ENCODE results near the gene KHDRBS2. TPM values are rescaled to one million over a fixed set of nuclear protein-coding genes. Genes with fewer than 3 reads are reported as not detected.
A peak's percentile ranks its signal among the peaks of the same experiment; 100 is the strongest.

Gene KHDRBS2
- polyA plus RNA-seq (ENCODE audit: insufficient read length in 4 of 4), result 1 to 10 TPM; 1.8 to 2.6 (median 2.3) TPM

GRCh38 chr6:62285612-62286469, at the start of gene KHDRBS2:
KHDRBS2 (minus strand) TSS chr6:62286225.
- DNase-seq (ENCODE audit: low read depth in 4 of 4, low spot score in 3 of 4), result peak; percentile 46 to 62 (median 56)

GRCh38 chr6:62328607-62329006, 42.6 kb upstream of the KHDRBS2 start:
- no peak for DNase-seq (ENCODE audit: low read depth in 4 of 4, low spot score in 3 of 4)

- DNase-seq (ENCODE audit: low read depth in 4 of 4, low spot score in 3 of 4), result no peak
Measured at GRCh38 chr6:62324834-62325233, 38.8 kb upstream of the KHDRBS2 start.

- DNase-seq (ENCODE audit: low read depth in 4 of 4, low spot score in 3 of 4), result no peak
Measured at GRCh38 chr6:62323818-62324431, 37.9 kb upstream of the KHDRBS2 start.

GRCh38 chr6:62298745-62299392, 12.8 kb upstream of the KHDRBS2 start:
- DNase-seq (ENCODE audit: low read depth in 4 of 4, low spot score in 3 of 4), result no peak

GRCh38 chr6:62296541-62296940, 10.5 kb upstream of the KHDRBS2 start:
- no peak for DNase-seq (ENCODE audit: low read depth in 4 of 4, low spot score in 3 of 4)

GRCh38 chr6:62288974-62289373, 2.9 kb upstream of the KHDRBS2 start:
- DNase-seq (ENCODE audit: low read depth in 4 of 4, low spot score in 3 of 4), result no peak

- DNase-seq (ENCODE audit: low read depth in 4 of 4, low spot score in 3 of 4), result no peak
Measured at GRCh38 chr6:62288562-62288961, 2.5 kb upstream of the KHDRBS2 start.

GRCh38 chr6:62286470-62286843, 432 bp upstream of the KHDRBS2 start:
- DNase-seq (ENCODE audit: low read depth in 4 of 4, low spot score in 3 of 4), result no peak

- DNase-seq (ENCODE audit: low read depth in 4 of 4, low spot score in 3 of 4), result no peak
Measured at GRCh38 chr6:62284725-62285124, 1.3 kb downstream of the KHDRBS2 start.

- peak in 3 of 4 donors; percentile 16 to 25 (median 24) for DNase-seq (ENCODE audit: low read depth in 4 of 4, low spot score in 3 of 4)
Measured at GRCh38 chr6:62283796-62284411, 2.1 kb downstream of the KHDRBS2 start.

GRCh38 chr6:62283365-62283764, 2.7 kb downstream of the KHDRBS2 start:
- DNase-seq (ENCODE audit: low read depth in 4 of 4, low spot score in 3 of 4), result no peak

- DNase-seq (ENCODE audit: low read depth in 4 of 4, low spot score in 3 of 4), result no peak
Measured at GRCh38 chr6:62280099-62280498, 5.9 kb downstream of the KHDRBS2 start.

- no peak for DNase-seq (ENCODE audit: low read depth in 4 of 4, low spot score in 3 of 4)
Measured at GRCh38 chr6:62272114-62272513, 13.9 kb downstream of the KHDRBS2 start.

- no peak for DNase-seq (ENCODE audit: low read depth in 4 of 4, low spot score in 3 of 4)
Measured at GRCh38 chr6:62265906-62266525, 20.0 kb downstream of the KHDRBS2 start.

GRCh38 chr6:62262283-62262682, 23.7 kb downstream of the KHDRBS2 start:
- DNase-seq (ENCODE audit: low read depth in 4 of 4, low spot score in 3 of 4), result no peak

GRCh38 chr6:62246087-62246486, 39.9 kb downstream of the KHDRBS2 start:
- DNase-seq (ENCODE audit: low read depth in 4 of 4, low spot score in 3 of 4), result no peak

- no peak for DNase-seq (ENCODE audit: low read depth in 4 of 4, low spot score in 3 of 4)
Measured at GRCh38 chr6:62236784-62237183, 49.2 kb downstream of the KHDRBS2 start.

GRCh38 chr6:62229231-62229630, 56.8 kb downstream of the KHDRBS2 start:
- DNase-seq (ENCODE audit: low read depth in 4 of 4, low spot score in 3 of 4), result no peak

GRCh38 chr6:62217866-62218265, 68.2 kb downstream of the KHDRBS2 start:
- no peak for DNase-seq (ENCODE audit: low read depth in 4 of 4, low spot score in 3 of 4)

- DNase-seq (ENCODE audit: low read depth in 4 of 4, low spot score in 3 of 4), result no peak
Measured at GRCh38 chr6:62202078-62202477, 83.9 kb downstream of the KHDRBS2 start.
